SU-DHL-6 (cell line): Measurements from ENCODE around the gene NUTM1.
"Not testable (repeated sequence)": the region's sequence is repeated elsewhere in the genome, so short reads cannot be mapped to it uniquely, and the experiment has no call there.

Experiments used
- CTCF ChIP-seq: fragments of 200-600 bp; sonication (generic); IDR thresholded peaks from one replicate; pipeline ENCODE4 v1.5.1; 2017; ENCODE audit warnings: antibody characterized with exemption, mild to moderate bottlenecking, low read length, moderate library complexity; ENCODE audit not compliant: insufficient read depth, poor library complexity, severe bottlenecking
- EZH2phosphoT487 ChIP-seq: fragments of 200-600 bp; sonication (generic), shearing (Covaris generic); conservative IDR thresholded peaks from 2 replicates; pipeline ENCODE4 v1.6.1; 2018; ENCODE audit warnings: mild to moderate bottlenecking, antibody characterized with exemption, low read length, moderate library complexity, mixed read lengths

GRCh38 chr15:34375541-34375940, 32.4 kb downstream of the NUTM1 start:
- TF ChIP-seq CTCF, EZH2phosphoT487: not testable (repeated sequence)
